Lower leg skin (tissue), 3 donors: Measurements from ENCODE around the gene CLMP.

ENCODE experiments used
- POLR2A ChIP-seq, 2 donors: fragments of 450-650 bp; IDR thresholded peaks; one replicate each; pipeline ENCODE4 v1.6.1; 2016 to 2017; ENCODE audit warnings: antibody characterized with exemption in 2 of 2, mild to moderate bottlenecking in 1 of 2, moderate library complexity in 1 of 2
- TF ChIP-seq, protein P1 (sequence below), 3 donors: fragments of 450-650 bp; IDR thresholded peaks; one replicate each; pipeline ENCODE4 v1.5.1; 2016; ENCODE audit warnings: antibody characterized with exemption in 3 of 3, mild to moderate bottlenecking in 3 of 3, moderate library complexity in 2 of 3

DNA sequence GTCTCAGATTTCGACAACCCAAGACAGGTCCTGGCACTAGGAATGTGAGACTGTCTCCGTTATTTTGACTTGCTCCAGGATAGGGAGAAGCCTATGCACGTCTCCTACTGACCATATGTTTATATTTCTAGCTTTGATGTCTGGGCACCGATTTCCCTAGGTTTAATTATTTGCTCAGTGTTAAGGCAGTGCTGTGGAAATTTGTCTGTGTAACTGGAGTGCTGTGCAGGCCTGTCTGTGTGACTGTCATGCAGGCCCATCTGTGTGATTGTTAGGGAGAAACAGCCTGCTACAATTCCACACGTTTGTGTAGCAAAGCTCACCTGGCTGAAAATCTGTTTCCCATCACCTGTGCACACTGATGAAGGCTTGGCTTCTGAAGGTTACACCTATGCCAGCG lies 103.5 kb downstream of the CLMP start:
- TF ChIP-seq, protein P1, sequence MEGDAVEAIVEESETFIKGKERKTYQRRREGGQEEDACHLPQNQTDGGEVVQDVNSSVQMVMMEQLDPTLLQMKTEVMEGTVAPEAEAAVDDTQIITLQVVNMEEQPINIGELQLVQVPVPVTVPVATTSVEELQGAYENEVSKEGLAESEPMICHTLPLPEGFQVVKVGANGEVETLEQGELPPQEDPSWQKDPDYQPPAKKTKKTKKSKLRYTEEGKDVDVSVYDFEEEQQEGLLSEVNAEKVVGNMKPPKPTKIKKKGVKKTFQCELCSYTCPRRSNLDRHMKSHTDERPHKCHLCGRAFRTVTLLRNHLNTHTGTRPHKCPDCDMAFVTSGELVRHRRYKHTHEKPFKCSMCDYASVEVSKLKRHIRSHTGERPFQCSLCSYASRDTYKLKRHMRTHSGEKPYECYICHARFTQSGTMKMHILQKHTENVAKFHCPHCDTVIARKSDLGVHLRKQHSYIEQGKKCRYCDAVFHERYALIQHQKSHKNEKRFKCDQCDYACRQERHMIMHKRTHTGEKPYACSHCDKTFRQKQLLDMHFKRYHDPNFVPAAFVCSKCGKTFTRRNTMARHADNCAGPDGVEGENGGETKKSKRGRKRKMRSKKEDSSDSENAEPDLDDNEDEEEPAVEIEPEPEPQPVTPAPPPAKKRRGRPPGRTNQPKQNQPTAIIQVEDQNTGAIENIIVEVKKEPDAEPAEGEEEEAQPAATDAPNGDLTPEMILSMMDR (IDR thresholded peaks at IDR 0.05) = no peak
- TF ChIP-seq POLR2A (IDR thresholded peaks at IDR 0.05) = no peak
